ENCODE data around the gene SRD5A3. TPM values are rescaled to one million over a fixed set of nuclear protein-coding genes. Genes with fewer than 3 reads are reported as not detected.

The SRD5A3 gene
- polyA plus RNA-seq, 5 donors, result 12.8 to 17.6 (median 12.9) TPM

DNA sequence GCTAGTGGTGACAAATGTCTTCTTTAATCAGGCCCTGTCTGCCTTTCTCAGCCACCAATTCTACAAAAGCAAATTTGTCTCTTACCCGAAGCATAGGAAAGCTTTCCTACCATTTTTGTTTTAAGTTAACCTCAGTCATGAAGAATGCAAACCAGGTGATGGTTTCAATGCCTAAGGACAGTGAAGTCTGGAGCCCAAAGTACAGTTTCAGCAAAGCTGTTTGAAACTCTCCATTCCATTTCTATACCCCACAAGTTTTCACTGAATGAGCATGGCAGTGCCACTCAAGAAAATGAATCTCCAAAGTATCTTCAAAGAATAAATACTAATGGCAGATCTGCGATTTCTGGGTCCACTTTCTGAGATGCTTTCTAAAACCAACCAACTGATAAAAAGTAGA lies 23.9 kb downstream of the SRD5A3 start:
- DNase-seq, result no peak

DNA sequence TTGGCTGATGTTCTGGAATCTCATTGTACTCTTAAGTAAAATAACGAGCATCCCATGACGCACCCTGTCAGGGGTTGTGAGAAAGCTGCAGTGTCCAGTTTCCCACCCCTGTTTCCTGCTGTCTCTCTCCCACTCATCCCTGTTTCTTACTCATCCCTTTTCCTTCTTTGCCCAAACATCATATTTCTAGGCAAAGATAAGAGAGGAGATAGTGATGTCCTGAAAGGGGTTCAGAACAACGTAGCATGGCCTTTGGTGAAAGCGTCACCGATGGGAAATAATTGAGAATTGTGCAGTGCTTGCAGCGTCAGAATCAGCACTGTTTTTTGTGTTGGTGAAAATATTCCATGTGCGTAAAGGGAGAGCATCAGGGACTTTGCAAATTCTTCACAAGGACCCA lies 26.2 kb downstream of the SRD5A3 start:
- no peak for DNase-seq

DNA sequence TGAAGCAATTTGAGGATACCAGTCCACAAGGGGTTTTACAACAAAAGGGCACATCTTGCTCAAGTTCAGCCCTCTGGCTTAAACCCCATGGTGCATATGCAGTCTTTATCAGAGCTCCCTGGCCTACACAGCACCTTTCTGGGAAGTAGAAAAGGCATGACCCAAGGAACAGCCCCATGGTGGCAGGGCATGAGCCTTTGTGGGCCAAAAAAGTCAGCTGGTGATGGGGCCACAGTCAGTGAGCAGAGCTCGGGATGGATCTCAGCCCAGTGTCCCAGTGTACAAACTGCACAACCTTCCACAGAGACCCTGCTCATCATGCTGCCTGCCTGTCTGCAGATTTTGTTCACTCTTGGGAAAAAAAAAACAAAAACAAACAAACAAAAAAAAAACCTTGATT lies 27.4 kb downstream of the SRD5A3 start:
- DNase-seq, result no peak

DNA sequence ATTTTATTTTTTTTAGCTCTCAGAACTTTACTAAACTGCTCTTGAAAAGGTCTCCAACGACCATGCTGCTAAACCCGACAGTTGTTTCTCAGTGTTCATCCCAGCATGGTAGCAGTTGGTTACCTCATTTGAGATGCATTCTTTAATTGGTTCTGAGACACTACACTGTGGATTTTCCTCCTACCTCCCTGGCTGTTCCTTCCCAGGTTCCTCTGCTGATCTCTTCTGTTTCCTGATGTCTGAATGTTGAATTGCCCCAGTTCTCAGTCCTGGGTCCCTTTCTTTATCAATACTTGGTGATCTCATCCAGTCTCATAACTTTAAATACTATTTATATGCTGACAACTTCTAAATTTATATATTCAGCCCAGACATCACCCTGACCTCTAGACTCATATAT lies 30.7 kb downstream of the SRD5A3 start:
- DNase-seq, result no peak

DNA sequence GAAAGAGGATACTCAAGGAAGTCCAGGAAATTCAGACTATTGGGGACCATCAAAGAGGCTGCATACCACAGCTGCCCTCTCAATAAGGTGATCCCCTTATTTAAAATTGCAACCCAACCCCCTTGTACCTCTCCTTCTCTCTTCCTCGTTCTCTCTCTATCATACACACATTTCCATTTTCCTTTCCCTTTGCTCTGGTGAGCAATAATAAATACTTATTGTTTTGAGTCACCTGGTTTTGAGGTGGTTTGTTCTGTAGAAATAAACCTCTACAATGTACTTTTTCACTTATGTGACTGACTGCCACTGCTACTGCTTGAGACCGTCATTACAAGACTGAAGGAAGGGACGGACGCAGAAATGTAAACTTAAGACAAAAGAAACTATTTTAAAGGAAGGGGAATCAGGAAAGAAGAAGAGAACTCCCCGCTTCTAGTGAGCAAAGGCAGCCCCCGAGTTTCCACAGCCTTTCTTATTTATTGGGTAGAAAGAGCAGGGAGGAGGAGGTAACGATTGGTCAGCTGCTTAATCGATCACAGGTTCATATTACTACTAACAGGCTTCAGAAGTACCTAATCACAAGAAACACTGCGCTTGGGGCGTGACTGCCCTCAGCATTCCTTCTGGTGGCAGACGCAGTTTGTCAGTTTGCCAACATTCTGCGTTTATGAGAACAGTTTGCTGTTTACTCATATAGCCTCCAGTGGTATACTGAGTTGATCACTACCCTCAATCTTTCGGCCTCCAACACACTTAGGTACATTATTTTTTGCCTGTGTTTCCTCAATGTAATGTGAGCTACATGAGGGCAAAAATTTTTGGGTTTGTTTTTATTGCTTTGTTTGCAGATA lies 32.8 kb downstream of the SRD5A3 start:
- DNase-seq, result no peak

DNA sequence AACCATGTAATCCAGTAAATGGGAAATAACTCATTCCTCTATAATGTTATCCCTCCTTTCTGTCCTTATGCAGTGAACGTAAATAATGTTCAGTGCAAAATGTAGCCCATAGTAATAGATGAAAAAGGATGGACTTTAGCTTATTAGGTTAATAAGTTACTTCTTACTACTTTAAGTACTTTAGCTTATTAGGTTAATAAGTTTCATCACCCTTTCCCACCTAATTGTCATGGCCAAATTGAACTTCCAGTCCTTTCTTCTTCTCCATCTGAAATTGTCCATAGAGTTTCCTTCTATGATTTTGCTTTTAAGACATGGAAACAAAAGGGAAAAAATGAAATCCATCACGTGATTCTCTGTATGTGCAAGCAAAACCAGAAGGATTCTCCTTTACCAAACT lies 34.5 kb downstream of the SRD5A3 start:
- no peak for DNase-seq

DNA sequence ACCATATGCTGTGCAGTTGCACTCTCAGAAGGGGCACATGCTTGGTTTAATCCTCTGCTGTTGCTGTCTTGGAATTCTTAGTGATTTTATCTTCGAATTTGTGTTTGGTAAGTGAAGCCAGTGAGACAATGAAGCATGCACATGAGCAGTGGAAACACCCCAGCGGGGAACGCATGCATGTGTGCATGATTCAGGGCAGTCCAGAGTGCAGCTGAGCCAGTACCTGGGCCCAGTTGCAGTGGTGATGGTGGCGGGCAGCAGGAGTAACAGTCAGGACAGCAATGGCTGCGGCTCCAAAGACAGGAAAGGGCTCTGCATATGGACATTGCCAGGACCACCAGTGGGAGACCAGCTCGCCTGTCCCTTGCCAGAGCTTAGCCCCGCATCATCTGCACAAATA lies 35.5 kb downstream of the SRD5A3 start:
- DNase-seq, result no peak

DNA sequence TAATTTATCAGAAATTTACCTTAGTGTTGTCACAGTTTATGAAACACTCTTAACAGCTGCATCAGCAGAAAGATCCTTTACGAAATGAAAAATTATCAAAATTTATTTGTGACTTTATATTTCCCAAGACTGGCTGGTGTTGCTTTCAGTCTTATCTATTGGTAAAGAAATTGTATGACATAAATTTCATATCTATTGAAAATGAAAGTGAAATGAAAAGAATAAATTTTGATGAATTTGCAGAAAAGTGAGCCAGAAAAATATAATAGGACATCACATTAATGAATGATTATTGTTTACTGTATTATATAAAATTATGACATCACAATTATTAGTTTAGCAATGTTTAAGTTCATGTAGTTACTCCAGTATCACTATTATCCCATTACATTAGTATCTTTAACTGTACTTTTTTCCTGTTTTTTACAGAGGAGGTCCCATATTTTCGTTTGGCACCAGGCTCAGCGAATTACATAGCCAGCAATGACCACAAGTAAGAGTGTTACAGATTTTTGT lies 36.5 kb downstream of the SRD5A3 start:
- no peak for DNase-seq

DNA sequence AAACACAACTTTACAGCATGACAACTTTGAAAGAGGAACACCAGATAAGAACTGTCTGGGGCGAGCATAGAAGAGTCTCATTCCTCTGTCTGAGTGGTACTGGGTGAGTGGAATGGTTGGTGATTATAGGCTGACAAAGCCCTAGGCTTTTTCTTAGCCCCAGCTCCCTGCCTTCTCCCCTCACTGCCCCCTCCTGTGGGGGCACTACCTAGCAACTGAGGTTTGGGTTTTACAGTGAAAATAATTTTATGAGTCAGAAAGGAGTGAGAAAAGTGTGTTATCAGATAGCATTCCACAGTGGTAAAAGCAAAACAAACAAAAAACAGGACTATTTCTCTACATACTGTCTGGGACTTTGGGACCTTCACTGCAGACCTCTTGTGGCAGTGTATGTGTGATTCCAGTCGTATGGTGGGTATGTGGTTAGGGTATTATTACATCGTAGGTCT lies 39.2 kb downstream of the SRD5A3 start:
- no peak for DNase-seq

DNA sequence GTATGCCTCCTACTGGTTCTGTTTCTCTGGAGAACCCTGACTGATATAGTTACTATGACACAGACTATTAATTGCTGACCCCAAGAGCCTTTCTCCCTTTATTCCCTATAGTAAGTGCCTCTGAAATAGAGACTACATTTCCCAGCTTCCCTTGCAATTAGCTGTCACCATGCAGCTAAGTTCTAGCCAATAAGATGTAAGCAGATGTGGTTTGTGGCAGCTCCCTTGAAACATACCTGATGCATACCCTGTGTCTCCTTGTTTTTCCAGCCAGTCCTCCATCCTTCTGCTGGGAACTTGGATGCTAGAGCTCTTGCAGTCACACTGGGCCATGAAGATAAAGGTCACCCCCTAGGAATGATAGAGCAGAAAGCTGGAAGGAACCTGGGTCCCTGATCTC lies 40.0 kb downstream of the SRD5A3 start:
- DNase-seq, result no peak

DNA sequence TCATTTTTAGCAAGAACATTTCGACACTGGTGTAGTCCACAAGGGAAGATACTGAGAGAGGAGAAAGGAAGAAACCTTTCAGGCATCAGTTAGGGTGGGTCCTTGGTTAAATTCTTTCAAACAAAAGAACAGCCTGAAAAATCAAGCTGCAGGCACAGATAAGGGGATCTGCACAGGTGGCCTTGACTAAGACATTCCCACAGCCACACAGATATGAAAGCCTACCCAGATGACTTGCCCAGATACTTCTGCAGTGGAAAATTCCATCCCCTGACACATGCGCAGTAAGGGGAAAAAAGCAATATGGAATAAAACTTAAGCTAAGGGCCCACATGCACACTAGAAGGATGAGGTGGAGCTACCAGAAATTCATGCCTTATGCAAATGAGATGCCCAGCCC lies 40.8 kb downstream of the SRD5A3 start:
- no peak for DNase-seq

DNA sequence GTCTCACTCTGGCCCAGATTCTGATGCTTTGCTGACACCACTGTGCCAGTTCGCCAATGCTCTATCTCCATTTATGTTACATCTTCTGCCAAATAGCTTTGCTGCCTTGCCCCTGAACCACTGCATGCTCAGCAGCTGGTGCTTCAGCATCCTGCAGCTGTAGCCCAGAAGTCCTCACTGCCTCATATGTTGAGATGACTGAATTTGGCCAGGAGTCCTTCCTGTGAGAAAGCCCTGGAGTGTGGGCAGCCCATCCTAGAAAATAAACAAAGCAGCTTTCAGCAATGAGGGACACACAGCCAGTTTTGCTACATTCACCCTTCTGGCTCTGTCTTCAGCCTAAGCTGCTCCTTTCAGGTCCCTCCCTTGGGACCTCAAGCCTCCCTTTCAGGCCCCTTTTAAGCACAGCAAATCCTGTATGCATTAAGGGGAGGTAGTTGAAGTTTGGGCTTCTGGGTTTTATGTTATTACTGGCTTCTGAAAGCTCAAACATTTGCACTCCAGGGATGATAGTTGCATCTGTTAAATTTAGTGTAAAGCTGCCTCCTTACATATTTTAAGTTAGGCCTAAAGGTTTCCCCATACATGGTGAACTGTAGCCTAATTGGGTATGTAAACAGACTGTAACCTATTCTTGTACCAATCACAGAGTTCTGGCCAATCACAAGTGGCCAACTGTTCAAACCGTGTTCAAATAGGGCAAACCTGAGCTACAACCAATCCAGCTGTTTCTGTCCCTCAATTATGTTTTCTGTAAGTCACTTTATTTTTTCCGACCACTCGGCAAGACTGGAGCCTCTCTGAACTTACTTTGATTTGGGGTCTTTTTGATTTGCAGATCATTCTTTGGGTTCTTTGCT lies 47.6 kb downstream of the SRD5A3 start:
- DNase-seq, result no peak

DNA sequence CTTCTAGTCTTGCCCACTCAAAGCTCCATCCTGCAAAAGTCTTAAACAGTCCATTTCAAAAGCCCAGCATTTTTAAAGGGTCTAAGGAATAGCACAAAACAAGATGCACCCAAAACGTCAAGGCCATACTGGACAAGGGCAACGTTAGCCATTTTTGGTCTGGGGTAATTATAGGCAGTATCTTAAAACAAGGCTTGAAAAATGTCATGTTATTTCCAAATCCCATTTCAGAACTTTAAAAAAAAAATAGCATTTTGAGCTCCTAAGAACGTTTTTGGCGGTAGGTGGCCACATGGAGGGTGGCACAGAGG lies 49.1 kb downstream of the SRD5A3 start:
- DNase-seq, result no peak

DNA sequence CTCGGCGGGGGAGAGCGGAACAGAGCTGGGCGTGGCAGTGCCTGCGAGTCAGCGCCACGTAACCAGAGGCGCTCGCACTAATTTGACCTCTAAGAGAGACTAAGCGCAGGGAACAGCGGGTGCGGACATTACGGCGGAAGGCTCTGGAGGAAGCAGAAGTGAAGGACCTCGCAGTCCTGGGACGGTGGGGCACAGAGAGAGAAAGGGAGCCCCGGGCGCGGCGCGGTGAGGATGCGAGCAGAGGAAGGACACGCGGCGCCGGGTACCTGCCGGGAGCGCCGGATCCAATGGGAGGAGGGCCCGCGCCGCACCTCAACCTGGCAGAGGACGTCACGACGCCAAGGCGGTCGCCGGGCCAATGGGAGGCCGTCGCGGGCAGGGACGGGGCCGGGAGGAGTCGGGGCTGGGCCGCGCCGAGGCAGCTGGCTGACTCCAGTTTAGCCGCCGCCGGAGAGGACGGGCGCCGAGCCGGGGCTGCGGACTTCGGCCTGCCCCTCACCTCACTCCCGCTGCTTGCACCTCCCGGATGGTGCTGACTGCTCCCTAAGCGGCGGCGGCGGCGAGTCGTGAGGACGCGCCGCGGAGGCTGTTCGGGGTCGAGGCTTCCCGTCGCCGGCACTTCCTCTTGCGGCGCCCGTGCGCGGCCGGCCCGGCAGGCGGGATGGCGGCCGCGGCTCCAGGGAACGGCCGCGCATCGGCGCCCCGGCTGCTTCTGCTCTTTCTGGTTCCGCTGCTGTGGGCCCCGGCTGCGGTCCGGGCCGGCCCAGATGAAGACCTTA lies 49.7 kb downstream of the SRD5A3 start, which contains the start of gene TMEM165:
Gene TMEM165 (plus strand): TSS at position 429 of the 779 bp plus-strand sequence. CDS start 233 bp downstream, at position 662.
- DNase-seq, result peak; percentile 87 to 90

DNA sequence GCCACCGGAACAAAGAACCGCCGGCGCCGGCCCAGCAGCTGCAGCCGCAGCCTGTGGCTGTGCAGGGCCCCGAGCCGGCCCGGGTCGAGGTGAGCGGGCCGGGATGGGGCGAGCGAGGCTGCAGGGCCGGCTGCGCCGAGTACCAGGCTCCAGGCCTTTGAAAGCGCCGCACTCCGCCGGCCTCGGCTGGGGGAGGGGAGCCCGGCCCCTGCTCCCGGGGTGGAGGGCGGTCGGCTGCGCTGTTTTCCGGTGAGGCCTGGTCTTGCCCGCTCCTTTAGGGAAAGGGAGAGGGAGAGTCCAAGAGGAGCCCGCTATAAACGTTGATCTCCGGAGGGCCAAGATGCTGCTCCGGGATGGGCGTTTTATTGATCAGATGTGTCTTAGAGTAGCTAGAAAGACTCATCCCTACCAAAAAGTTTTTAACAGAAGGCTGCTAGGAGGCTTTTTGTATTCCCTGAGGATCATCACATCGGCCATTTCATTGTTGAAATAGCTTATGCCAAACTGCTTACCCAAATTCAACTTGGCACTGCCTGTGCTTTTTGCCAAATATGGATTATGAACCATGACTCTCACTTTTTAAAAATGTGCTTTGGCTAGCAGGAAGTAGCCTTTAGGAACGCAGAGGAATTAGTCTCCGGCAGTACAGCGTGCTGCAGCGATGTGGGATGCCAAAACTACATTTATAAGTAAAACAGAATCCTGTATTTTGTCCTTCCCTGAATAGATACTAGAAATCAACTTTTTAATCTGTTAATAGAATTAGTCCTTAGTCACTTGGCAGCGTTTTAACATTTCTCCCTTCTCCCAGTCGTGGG lies 50.5 kb downstream of the SRD5A3 start:
- DNase-seq, result peak in 1 of 2 donors; percentile 64

DNA sequence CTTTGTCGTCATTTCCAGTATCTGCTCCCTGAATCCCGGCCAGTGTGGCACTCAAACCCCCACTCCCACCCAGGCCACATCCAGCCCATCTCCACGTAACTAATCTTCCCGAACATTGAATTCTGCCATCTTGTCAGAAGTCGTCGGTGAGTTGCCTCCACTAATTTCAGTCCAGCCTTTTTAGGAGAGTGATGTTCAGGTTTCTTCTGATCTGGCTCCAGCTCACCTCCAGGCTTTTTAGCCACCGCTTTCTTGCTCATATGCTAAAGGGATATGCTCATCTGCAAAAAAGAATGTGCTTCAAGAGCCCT lies 51.0 kb downstream of the SRD5A3 start:
- no peak for DNase-seq

DNA sequence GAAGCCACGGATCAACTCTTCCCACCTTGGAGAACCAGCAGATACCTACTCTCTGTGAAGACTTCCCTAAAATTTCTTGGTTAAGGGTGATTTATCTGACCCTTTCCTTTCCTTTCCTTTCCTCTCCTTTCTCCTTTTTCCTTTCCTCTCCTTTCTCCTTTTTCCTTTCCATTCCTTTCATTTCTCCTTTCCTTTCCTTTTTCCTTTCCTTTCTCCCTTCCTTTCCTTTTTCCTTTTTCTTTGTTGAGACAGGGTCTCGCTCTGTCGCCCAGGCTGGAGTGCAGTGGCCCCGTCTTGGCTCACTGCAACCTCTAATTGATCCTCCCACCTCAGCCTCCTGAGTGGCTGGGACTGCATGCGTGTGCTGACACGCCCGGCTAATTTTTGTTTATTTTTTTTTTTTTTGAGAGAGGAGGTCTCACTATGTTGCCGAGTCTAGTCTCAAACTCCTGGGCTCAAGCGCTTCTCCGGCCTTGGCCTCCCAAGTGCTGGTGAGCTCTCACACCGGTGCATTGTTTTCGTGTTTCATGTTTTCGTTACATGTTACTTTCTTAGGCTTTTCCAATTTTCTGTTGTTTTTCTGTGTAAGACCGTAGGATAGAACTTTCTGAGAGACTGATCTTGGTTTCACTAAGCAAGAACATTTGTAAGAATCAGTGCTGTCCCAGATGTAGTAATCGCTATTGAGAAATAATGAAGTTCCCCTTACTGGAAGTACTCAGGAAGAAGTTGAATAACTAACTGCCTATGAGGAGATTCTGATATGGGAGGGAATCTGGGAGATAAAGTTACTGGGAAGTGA lies 51.7 kb downstream of the SRD5A3 start:
- DNase-seq, result peak in 1 of 2 donors; percentile 47

DNA sequence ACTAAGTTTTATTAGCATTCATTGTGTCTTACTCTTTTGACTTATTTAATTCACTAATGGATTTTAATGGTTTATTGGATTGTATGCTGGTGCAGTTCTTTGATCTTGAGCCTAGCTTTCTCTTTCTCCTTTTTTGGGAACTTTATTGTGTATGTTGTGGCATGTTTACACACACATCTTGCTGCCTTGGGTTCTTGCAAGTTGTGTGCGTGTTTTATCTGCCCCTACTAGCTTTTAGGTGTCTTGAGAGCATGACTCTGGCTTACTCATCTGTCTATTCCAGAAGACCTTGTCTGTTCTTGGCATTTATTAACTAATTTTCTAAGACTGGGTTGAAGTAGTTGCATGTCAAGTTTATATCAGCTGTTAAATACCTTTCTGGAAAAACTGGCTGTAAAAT lies 52.4 kb downstream of the SRD5A3 start:
- DNase-seq, result no peak

DNA sequence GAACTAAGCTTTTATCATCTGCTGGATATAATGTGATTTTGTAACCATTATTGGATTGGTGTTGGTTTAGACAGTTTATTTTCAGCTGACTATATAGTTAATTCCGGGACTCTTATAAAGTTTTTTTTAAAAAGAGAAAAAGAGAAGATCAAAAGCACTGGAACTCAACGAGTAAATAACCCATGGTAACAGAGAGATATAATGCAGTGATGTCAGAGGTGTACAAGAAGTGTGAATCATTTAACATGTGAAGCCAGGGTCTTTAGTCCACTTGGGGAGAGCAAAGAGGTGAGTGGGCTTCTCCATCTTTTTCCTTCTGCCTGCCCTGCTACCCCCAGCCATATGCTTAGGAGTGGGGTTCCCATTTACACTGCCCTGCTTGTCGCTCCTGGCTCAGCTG lies 52.9 kb downstream of the SRD5A3 start:
- no peak for DNase-seq

DNA sequence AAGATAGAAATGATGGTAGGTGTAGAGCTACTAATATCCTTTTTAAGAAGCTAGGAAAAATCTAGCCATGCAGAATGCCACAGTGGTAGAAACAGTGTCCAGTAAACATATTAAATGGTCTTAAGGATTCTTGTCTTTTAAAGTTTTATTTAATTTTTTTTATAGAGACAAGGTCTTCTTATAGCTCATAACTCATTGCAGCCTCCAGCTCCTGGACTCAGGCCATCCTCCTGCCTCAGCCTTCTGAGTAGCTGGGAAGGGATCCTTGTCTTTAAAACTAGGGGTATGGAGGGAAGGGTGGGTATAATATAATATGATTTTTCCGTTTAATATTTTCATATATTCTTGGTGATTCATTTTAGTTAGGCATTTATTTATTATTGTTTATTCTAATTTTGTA lies 53.5 kb downstream of the SRD5A3 start:
- DNase-seq, result no peak
